Adrenal gland (tissue), 12 donors: ENCODE results near the gene CDK8. TPM values are rescaled to one million over a fixed set of nuclear protein-coding genes. Genes with fewer than 3 reads are reported as not detected.

Experiments
- DNase-seq, 7 donors: peaks; one replicate each; pipeline ENCODE4 v3.0.0-alpha.2; 2019 to 2020
- H3K27ac ChIP-seq, 5 donors: fragments of 200-600 bp; sonication (generic) in 4 of 5; 1 replicate in 3 of 5; 2 replicates in 2 of 5; pipeline versions ENCODE4 v1.5.1 to v1.8.0; 2016 to 2020; ENCODE audit warnings: mild to moderate bottlenecking in 1 of 5
- H3K27me3 ChIP-seq: fragments of 200-600 bp; 2 replicates; pipeline ENCODE4 v1.8.0; 2021
- H3K36me3 ChIP-seq, 2 donors: fragments of 200-600 bp; replicated peaks in 1 of 2; 1 replicate in 1 of 2; 2 replicates in 1 of 2; pipeline versions ENCODE4 v1.5.1 to v1.8.0; 2018 to 2022
- H3K4me1 ChIP-seq, 2 donors: fragments of 200-600 bp; replicated peaks in 1 of 2; 1 replicate in 1 of 2; 2 replicates in 1 of 2; pipeline versions ENCODE4 v1.5.1 to v1.8.0; 2018 to 2021
- H3K4me3 ChIP-seq, 4 donors: fragments of 200-600 bp; sonication (generic) in 3 of 4; one replicate each; pipeline ENCODE4 v1.5.1; 2016 to 2018
- H3K9me3 ChIP-seq, 3 donors: fragments of 200-600 bp; sonication (generic) in 1 of 3; replicated peaks in 1 of 3; 1 replicate in 2 of 3; 2 replicates in 1 of 3; pipeline versions ENCODE4 v1.5.1 to v1.8.0; 2016 to 2021
- POLR2A ChIP-seq, 2 donors: fragments of 450-650 bp; IDR thresholded peaks; one replicate each; pipeline ENCODE4 v1.6.1; 2017; ENCODE audit warnings: antibody characterized with exemption in 2 of 2, mild to moderate bottlenecking in 2 of 2, moderate library complexity in 1 of 2
- WGBS, 4 donors: extraction: QIAGEN DNeasy Blood & Tissue Kit in 2 of 4; methylation state at CpG; one replicate each; pipeline versions ENCODE4 v1.1.5 to v1.1.7; 2013 to 2017; 5-methylcytosine and 5-hydroxymethylcytosine counted together
- intact Hi-C, 2 donors: fragments of 100-400 bp; cut with DNase I; formaldehyde crosslinking; loops; one replicate each; pipeline versions ENCODE4 v1.14.1 to v1.15.0; 2022 to 2023
- polyA plus RNA-seq, 3 donors: library from polyadenylated mRNA; stranded (reverse); fragments of 200-250 nt in 2 of 3; fragments of 350-450 nt in 1 of 3; fragmentation: Illumina TruSeq in 1 of 3; extraction: RNeasy Lipid Tissue Mini Kit (QIAGEN cat#74804) in 1 of 3; gene quantifications; one replicate each; pipeline ENCODE4 v1.2.3, GENCODE V29; 2013 to 2014
- total RNA-seq, 9 donors: library from RNA; depleted of rRNA in 4 of 9; stranded (reverse); fragments of >200 nt in 4 of 9; fragments of 120-200 nt in 1 of 9; fragmentation: NEBNext Ultra II Directional in 1 of 9; extraction: Animal tissue kit (Norgen Biotek cat#: 25700) in 1 of 9; gene quantifications; one replicate each; pipeline versions ENCODE4 v1.1.0 to v1.2.4, GENCODE V29; 2013 to 2023
- TF ChIP-seq, protein P1 (sequence below), 6 experiments: fragments of 450-650 bp in 4 of 6; fragments of 200-600 bp in 2 of 6; sonication (generic) in 1 of 6; IDR thresholded peaks; 1 replicate in 5 of 6; 2 replicates in 1 of 6; pipeline versions ENCODE4 v1.5.1 to v1.8.0; 2016 to 2021; ENCODE audit warnings: antibody characterized with exemption in 6 of 6, mild to moderate bottlenecking in 2 of 6, moderate library complexity in 1 of 6
- donor health status: healthy with polysubstance abuse.
- donor health status: Bipolar disorder and iron deficiency.
- donor health status: DM: yes; HTN: yes; CAD: no.
- donor health status: DM: no; HTN: no; CAD: no.
- donor health status: DM: no; HTN: no; CAD: no.
- donor health status: DM: yes; HTN: yes; CAD: no.

Gene CDK8
- total and polyA plus RNA-seq, 12 donors: 7.7 to 65.4 (median 11.3) TPM

DNA sequence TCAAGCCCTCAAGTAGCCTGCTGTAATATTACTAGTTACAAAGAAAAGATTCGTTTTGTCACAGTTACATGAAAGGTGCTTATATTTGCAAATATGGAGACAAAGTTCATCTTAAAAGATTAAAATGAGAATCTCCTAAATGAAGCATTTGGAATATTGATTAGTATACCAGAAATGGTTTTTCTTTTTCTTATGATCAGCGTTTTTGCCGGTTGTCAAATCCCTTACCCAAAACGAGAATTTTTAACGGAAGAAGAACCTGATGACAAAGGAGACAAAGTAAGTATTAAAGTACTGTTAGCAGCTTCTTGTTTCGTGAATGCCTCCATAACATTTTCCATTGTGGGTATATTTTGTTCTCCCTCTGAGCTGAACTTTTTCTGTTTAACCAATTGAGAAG lies 147.1 kb downstream of the CDK8 start:
- H3K36me3 ChIP-seq: peaks cover 0 to 10% of the 10 kb centered on the region in 2 donors
- TF ChIP-seq, protein P1, sequence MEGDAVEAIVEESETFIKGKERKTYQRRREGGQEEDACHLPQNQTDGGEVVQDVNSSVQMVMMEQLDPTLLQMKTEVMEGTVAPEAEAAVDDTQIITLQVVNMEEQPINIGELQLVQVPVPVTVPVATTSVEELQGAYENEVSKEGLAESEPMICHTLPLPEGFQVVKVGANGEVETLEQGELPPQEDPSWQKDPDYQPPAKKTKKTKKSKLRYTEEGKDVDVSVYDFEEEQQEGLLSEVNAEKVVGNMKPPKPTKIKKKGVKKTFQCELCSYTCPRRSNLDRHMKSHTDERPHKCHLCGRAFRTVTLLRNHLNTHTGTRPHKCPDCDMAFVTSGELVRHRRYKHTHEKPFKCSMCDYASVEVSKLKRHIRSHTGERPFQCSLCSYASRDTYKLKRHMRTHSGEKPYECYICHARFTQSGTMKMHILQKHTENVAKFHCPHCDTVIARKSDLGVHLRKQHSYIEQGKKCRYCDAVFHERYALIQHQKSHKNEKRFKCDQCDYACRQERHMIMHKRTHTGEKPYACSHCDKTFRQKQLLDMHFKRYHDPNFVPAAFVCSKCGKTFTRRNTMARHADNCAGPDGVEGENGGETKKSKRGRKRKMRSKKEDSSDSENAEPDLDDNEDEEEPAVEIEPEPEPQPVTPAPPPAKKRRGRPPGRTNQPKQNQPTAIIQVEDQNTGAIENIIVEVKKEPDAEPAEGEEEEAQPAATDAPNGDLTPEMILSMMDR (IDR thresholded peaks at IDR 0.05): no peak
- no peak for TF ChIP-seq POLR2A (IDR thresholded peaks at IDR 0.05)
- H3K9me3 ChIP-seq: no peaks in the 10 kb centered on the region
- H3K27me3 ChIP-seq: no peaks in the 10 kb centered on the region
- DNase-seq: no peak
- intact Hi-C loops: loop anchor here in 1 of 2 donors (10.0 kb wide), 1 partner anchor 294 kb away; no protein-coding TSS in a partner anchor
- no peak overlapping the region for H3K27ac ChIP-seq
- no peak overlapping the region for H3K4me3 ChIP-seq
- WGBS, 4 donors: 94 to 97% (median 96%) methylated on average over 6 of the region's 6 CpGs
- peaks cover 0 to 7% of the 10 kb centered on the region in 2 donors for H3K4me1 ChIP-seq

DNA sequence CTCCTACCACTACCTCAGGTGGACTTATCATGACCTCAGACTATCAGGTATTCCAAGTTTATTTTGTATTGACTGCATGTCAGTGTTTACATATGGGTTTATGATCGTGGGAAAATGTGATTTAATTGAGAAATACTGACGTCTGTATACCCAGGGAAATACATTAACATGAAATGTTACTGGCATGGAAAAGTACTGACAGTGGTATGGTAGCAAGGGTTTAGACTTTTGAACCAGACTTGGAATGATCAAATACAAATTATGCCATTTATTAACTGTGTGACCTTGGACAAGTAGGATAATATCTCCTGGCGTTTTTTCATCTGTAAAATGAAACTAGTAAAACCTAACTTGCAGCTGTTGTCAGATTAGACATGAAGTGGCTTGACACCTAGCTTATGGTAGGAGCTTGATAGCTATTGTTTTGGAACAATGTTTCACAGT lies 147.7 kb downstream of the CDK8 start:
- Histone ChIP-seq H3K4me1 (peaks cover 0 to 7% of the 10 kb centered on the region in 2 donors), H3K4me3 (no peak overlapping the region), H3K27me3 (no peaks in the 10 kb centered on the region), H3K9me3 (no peaks in the 10 kb centered on the region), H3K27ac (no peak overlapping the region), H3K36me3 (peaks cover 0 to 10% of the 10 kb centered on the region in 2 donors)
- no peak for TF ChIP-seq POLR2A (IDR thresholded peaks at IDR 0.05)
- TF ChIP-seq, protein P1 (IDR thresholded peaks at IDR 0.05): no peak
- DNase-seq: no peak
- WGBS, 4 donors: 55 to 68% (median 66%) methylated on average over 3 of the region's 3 CpGs
- intact Hi-C loops: loop anchor here in 1 of 2 donors (10.0 kb wide), 1 partner anchor 293 kb away; no protein-coding TSS in a partner anchor

DNA sequence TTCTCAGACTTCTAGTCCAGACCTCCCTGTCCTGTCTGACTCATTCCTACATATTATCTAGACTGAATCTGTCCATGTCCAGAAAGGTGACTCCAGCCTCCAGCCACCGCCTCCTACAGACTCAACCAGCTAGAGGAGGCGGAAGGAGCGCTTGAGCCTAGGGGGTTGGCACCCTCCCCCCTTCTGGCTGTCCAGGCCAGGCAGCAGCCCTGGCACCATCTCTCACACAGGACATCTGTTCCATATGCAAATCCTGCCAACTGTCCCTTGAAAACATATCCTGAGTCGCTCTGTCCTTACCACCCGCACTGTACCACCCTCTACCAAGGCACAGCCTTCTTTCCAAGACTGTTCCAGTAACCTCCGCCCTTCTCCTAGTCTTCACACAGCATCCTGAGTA lies 152.9 kb downstream of the CDK8 start:
- no peak for DNase-seq
- peaks cover 0 to 3% of the 10 kb centered on the region in 2 donors for H3K36me3 ChIP-seq
- intact Hi-C loops: loop anchor here in 1 of 2 donors (10.0 kb wide), 1 partner anchor 288 kb away; no protein-coding TSS in a partner anchor
- H3K4me1 ChIP-seq: peaks cover 0 to 3% of the 10 kb centered on the region in 2 donors
- H3K4me3 ChIP-seq: no peak overlapping the region
- no peaks in the 10 kb centered on the region for H3K9me3 ChIP-seq
- H3K27me3 ChIP-seq: no peaks in the 10 kb centered on the region
- TF ChIP-seq, protein P1 (IDR thresholded peaks at IDR 0.05): no peak
- TF ChIP-seq POLR2A (IDR thresholded peaks at IDR 0.05): no peak
- WGBS, 4 donors: 77 to 89% (median 84%) methylated on average over 5 to 6 of the region's 6 CpGs
- H3K27ac ChIP-seq: no peak overlapping the region

DNA sequence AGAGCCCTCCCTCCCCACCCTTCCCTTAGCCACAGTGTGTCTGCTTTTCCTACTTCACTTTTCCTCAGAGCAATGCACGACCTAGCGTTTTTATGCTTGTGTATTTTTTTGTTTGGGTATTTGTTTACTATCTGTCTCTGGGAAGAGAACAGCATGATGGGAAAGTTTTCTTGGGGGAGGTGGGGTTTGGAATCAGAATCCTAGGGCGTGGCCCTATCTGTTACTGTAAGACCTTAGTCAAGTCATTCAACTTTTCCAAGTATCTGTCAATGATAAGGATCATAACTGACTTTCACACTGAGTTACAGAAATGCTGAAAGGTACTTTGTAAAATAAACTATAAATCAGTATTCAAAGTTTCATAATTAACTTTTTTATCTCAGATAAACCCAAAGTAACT lies 157.3 kb downstream of the CDK8 start:
- Histone ChIP-seq H3K4me3 (no peak overlapping the region), H3K9me3 (peaks cover 0 to 6% (median 0%) of the 10 kb centered on the region in 3 donors), H3K36me3 (no peaks in the 10 kb centered on the region), H3K27ac (no peak overlapping the region), H3K27me3 (no peaks in the 10 kb centered on the region), H3K4me1 (no peaks in the 10 kb centered on the region)
- intact Hi-C loops: no loop called here
- WGBS, 4 donors: 82 to 99% (median 90%) methylated on average over 3 of the region's 3 CpGs
- TF ChIP-seq, protein P1 (IDR thresholded peaks at IDR 0.05): no peak
- no peak for DNase-seq
